ENCODE data around the gene RELCH.

- TF ChIP-seq CTCF (IDR thresholded peaks at IDR 0.05): no peak
- TF ChIP-seq POLR2A (IDR thresholded peaks at IDR 0.05): no peak
These were observed 138.1 kb downstream of the RELCH start, which contains the start of gene TNFRSF11A for GRCh38 chr18:62324917-62325805.

Measured in ovary (tissue), 3 donors.